Spleen (tissue), 11 donors: ENCODE measurements around the gene PRDM16. TPM values are rescaled to one million over a fixed set of nuclear protein-coding genes. Genes with fewer than 3 reads are reported as not detected.

ENCODE experiments used
- DNase-seq: peaks from one replicate; pipeline ENCODE4 v3.0.0-alpha.2; 2020
- H3K27ac ChIP-seq, 8 donors: fragments of 200-600 bp; sonication (generic) in 7 of 8; 1 replicate in 4 of 8; 2 replicates in 4 of 8; pipeline versions ENCODE4 v1.5.0 to v1.8.0; 2016 to 2021; ENCODE audit warnings: inconsistent platforms in 4 of 8, mild to moderate bottlenecking in 4 of 8, moderate library complexity in 1 of 8
- H3K27me3 ChIP-seq, 7 donors: fragments of 200-600 bp; sonication (generic) in 6 of 7; replicated peaks in 1 of 7; 1 replicate in 4 of 7; 2 replicates in 3 of 7; pipeline versions ENCODE4 v1.5.0 to v1.8.0; 2016 to 2021; ENCODE audit warnings: inconsistent platforms in 3 of 7, mild to moderate bottlenecking in 1 of 7
- H3K36me3 ChIP-seq, 6 donors: fragments of 200-600 bp; sonication (generic) in 5 of 6; 1 replicate in 4 of 6; 2 replicates in 2 of 6; pipeline versions ENCODE4 v1.5.0 to v1.8.0; 2016 to 2021; ENCODE audit warnings: inconsistent platforms in 2 of 6
- H3K4me1 ChIP-seq, 6 donors: fragments of 200-600 bp; sonication (generic) in 5 of 6; 1 replicate in 3 of 6; 2 replicates in 3 of 6; pipeline versions ENCODE4 v1.5.0 to v1.8.0; 2016 to 2021; ENCODE audit warnings: inconsistent platforms in 3 of 6
- H3K4me3 ChIP-seq, 8 donors: fragments of 200-600 bp; sonication (generic) in 7 of 8; 1 replicate in 4 of 8; 2 replicates in 4 of 8; pipeline versions ENCODE4 v1.5.0 to v1.8.0; 2016 to 2021; ENCODE audit warnings: inconsistent platforms in 4 of 8, mild to moderate bottlenecking in 4 of 8, moderate library complexity in 2 of 8
- H3K9me3 ChIP-seq, 8 donors: fragments of 200-600 bp; sonication (generic) in 7 of 8; 1 replicate in 4 of 8; 2 replicates in 4 of 8; pipeline versions ENCODE4 v1.5.0 to v1.8.0; 2016 to 2021; ENCODE audit warnings: inconsistent platforms in 4 of 8
- POLR2A ChIP-seq, 3 donors: fragments of 450-650 bp; IDR thresholded peaks; one replicate each; pipeline ENCODE4 v1.5.1; 2017; ENCODE audit warnings: antibody characterized with exemption in 3 of 3, mild to moderate bottlenecking in 1 of 3
- POLR2AphosphoS5 ChIP-seq, 3 donors: sonication (generic); formaldehyde crosslinking; IDR thresholded peaks; one replicate each; pipeline ENCODE4 v1.5.1; 2017; ENCODE audit warnings: antibody characterized with exemption in 3 of 3
- WGBS, 5 donors: extraction: QIAGEN DNeasy Blood & Tissue Kit in 3 of 5; methylation state at CpG; one replicate each; pipeline versions ENCODE4 v1.1.5 to v1.1.7; 2013 to 2018; 5-methylcytosine and 5-hydroxymethylcytosine counted together
- intact Hi-C: fragments of 100-400 bp; cut with DNase I; formaldehyde crosslinking; loops from one replicate; pipeline ENCODE4 v1.15.0; 2023; ENCODE audit warnings: low total_unique reads
- polyA plus RNA-seq, 3 donors: library from polyadenylated mRNA; stranded (reverse); fragments of 200-250 nt; gene quantifications; one replicate each; pipeline ENCODE4 v1.2.1, GENCODE V29; 2013
- total RNA-seq, 7 donors: library from RNA; depleted of rRNA in 3 of 7; stranded (reverse); fragments of >200 nt in 3 of 7; fragmentation: NEBNext Ultra II Directional in 4 of 7; extraction: Animal tissue kit (Norgen Biotek cat#: 25700) in 4 of 7; gene quantifications; one replicate each; pipeline versions ENCODE4 v1.1.0 to v1.2.1, GENCODE V29; 2016 to 2021
- TF ChIP-seq, protein P1 (sequence below), 11 experiments: fragments of 200-600 bp in 7 of 11; fragments of 450-650 bp in 4 of 11; sonication (generic) in 4 of 11; IDR thresholded peaks in 8 of 11; conservative IDR thresholded peaks in 3 of 11; 1 replicate in 7 of 11; 2 replicates in 4 of 11; pipeline versions ENCODE4 v1.4.0 to v1.8.0; 2016 to 2021; ENCODE audit warnings: antibody characterized with exemption in 11 of 11, inconsistent platforms in 4 of 11, mild to moderate bottlenecking in 1 of 11
- donor health status: healthy with polysubstance abuse.
- donor health status: DM: no; HTN: no; CAD: no; lungs with moderate emphysema.
- donor health status: DM: no; HTN: no; CAD: no.
- donor health status: Bipolar disorder and iron deficiency.
- donor health status: healthy.
- donor health status: DM: no; HTN: no; CAD: no.
- donor health status: DM: yes; HTN: yes; CAD: no.

Gene PRDM16
- total and polyA plus RNA-seq, 10 donors = 0.43 to 3.2 (median 1.4) TPM

GRCh38 chr1:3331564-3331963 is 262.6 kb downstream of the PRDM16 start:
- Histone ChIP-seq H3K4me3 (no peak overlapping the region), H3K9me3 (peaks cover 0 to 6% (median 0%) of the 10 kb centered on the region in 8 donors), H3K27ac (no peak overlapping the region), H3K36me3 (no peaks in the 10 kb centered on the region), H3K27me3 (peaks cover 0 to 35% (median 0%) of the 10 kb centered on the region in 7 donors), H3K4me1 (no peaks in the 10 kb centered on the region)
- DNase-seq = no peak
- TF ChIP-seq POLR2AphosphoS5 (IDR thresholded peaks at IDR 0.05) = no peak
- TF ChIP-seq POLR2A (IDR thresholded peaks at IDR 0.05) = no peak
- TF ChIP-seq, protein P1, sequence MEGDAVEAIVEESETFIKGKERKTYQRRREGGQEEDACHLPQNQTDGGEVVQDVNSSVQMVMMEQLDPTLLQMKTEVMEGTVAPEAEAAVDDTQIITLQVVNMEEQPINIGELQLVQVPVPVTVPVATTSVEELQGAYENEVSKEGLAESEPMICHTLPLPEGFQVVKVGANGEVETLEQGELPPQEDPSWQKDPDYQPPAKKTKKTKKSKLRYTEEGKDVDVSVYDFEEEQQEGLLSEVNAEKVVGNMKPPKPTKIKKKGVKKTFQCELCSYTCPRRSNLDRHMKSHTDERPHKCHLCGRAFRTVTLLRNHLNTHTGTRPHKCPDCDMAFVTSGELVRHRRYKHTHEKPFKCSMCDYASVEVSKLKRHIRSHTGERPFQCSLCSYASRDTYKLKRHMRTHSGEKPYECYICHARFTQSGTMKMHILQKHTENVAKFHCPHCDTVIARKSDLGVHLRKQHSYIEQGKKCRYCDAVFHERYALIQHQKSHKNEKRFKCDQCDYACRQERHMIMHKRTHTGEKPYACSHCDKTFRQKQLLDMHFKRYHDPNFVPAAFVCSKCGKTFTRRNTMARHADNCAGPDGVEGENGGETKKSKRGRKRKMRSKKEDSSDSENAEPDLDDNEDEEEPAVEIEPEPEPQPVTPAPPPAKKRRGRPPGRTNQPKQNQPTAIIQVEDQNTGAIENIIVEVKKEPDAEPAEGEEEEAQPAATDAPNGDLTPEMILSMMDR (IDR thresholded peaks at IDR 0.05 in 8 of 11, conservative IDR thresholded peaks at IDR 0.05 in 3 of 11) = no peak
- intact Hi-C loops = no loop called here
- WGBS, 5 donors = 85 to 93% (median 90%) methylated on average over 6 to 14 of the region's 14 CpGs

GRCh38 chr1:3332043-3332442 is 263.0 kb downstream of the PRDM16 start:
- Histone ChIP-seq H3K36me3 (no peaks in the 10 kb centered on the region), H3K27me3 (peaks cover 0 to 31% (median 0%) of the 10 kb centered on the region in 7 donors), H3K4me1 (no peaks in the 10 kb centered on the region), H3K27ac (no peak overlapping the region), H3K9me3 (peaks cover 0 to 6% (median 0%) of the 10 kb centered on the region in 8 donors), H3K4me3 (no peak overlapping the region)
- intact Hi-C loops = no loop called here
- WGBS, 5 donors = 88 to 95% (median 90%) methylated on average over 18 of the region's 18 CpGs
- DNase-seq = no peak
- TF ChIP-seq POLR2A (IDR thresholded peaks at IDR 0.05) = no peak
- TF ChIP-seq, protein P1 (IDR thresholded peaks at IDR 0.05 in 8 of 11, conservative IDR thresholded peaks at IDR 0.05 in 3 of 11) = no peak
- TF ChIP-seq POLR2AphosphoS5 (IDR thresholded peaks at IDR 0.05) = no peak

- H3K27me3 ChIP-seq = peaks cover 0 to 25% (median 0%) of the 10 kb centered on the region in 7 donors
- WGBS, 5 donors = 85 to 95% (median 89%) methylated on average over 10 of the region's 10 CpGs
- H3K27ac ChIP-seq = no peak overlapping the region
- no peak for DNase-seq
- H3K4me3 ChIP-seq = no peak overlapping the region
- no peak for TF ChIP-seq POLR2A (IDR thresholded peaks at IDR 0.05)
- peaks cover 0 to 6% (median 0%) of the 10 kb centered on the region in 8 donors for H3K9me3 ChIP-seq
- H3K4me1 ChIP-seq = no peaks in the 10 kb centered on the region
- no peaks in the 10 kb centered on the region for H3K36me3 ChIP-seq
- intact Hi-C loops = no loop called here
Measured at GRCh38 chr1:3332662-3333061, 263.7 kb downstream of the PRDM16 start.

GRCh38 chr1:3333903-3334302 is 264.9 kb downstream of the PRDM16 start:
- TF ChIP-seq POLR2A (IDR thresholded peaks at IDR 0.05) = no peak
- no peak for TF ChIP-seq POLR2AphosphoS5 (IDR thresholded peaks at IDR 0.05)
- TF ChIP-seq, protein P1 (IDR thresholded peaks at IDR 0.05 in 8 of 11, conservative IDR thresholded peaks at IDR 0.05 in 3 of 11) = no peak
- Histone ChIP-seq H3K4me3 (no peak overlapping the region), H3K27me3 (peaks cover 0 to 31% (median 0%) of the 10 kb centered on the region in 7 donors), H3K4me1 (no peaks in the 10 kb centered on the region), H3K27ac (no peak overlapping the region), H3K36me3 (no peaks in the 10 kb centered on the region), H3K9me3 (peaks cover 0 to 6% (median 0%) of the 10 kb centered on the region in 8 donors)
- no peak for DNase-seq
- WGBS, 5 donors = 73 to 82% (median 77%) methylated on average over 9 of the region's 9 CpGs
- intact Hi-C loops = no loop called here

DNA sequence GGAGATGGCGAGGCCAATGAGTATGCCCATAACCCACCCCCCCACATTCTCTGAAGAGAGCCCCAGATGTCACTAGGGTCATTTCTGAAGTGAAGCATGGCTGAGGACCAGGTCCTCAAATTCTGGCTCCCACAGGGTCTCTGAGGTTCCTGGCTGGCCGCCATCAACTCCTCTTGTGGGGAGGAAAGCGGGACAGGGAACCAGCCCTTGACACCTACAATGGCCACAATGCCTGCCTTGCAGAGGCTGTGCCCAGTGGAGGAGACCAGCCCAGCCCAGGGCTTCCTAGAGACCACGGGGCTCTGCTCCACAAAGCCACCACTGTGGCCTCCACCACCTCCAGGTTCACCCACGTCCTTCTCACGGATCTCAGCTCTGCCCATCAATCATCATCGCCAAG is 265.4 kb downstream of the PRDM16 start:
- Histone ChIP-seq H3K4me1 (no peaks in the 10 kb centered on the region), H3K36me3 (no peaks in the 10 kb centered on the region), H3K27ac (no peak overlapping the region), H3K4me3 (no peak overlapping the region), H3K9me3 (peaks cover 0 to 6% (median 0%) of the 10 kb centered on the region in 8 donors), H3K27me3 (peaks cover 0 to 36% (median 3%) of the 10 kb centered on the region in 7 donors)
- intact Hi-C loops = no loop called here
- 61 to 77% (median 76%) methylated on average over 7 of the region's 7 CpGs for WGBS, 5 donors
- TF ChIP-seq POLR2AphosphoS5 (IDR thresholded peaks at IDR 0.05) (no peak), POLR2A (IDR thresholded peaks at IDR 0.05) (no peak)
- TF ChIP-seq, protein P1 (IDR thresholded peaks at IDR 0.05 in 8 of 11, conservative IDR thresholded peaks at IDR 0.05 in 3 of 11) = no peak
- DNase-seq = no peak
